K562 (cell line): ENCODE measurements around the gene SCAF11. TPM values are rescaled to one million over a fixed set of nuclear protein-coding genes. Genes with fewer than 3 reads are reported as not detected.

Experiments
- ATAC-seq: fragments of 200-7000 bp; cut with Tn5 transposase; 3 replicates; pipeline ENCODE4 v1.9.1; 2020; ENCODE audit warnings: moderate library complexity
- BruUV-seq: library from RNA; stranded (reverse); fragments of 400-500 nt; replicated peaks from 2 replicates; lab custom pipeline; 2021; lab: Mats Ljungman, UMichigan
- CTCF ChIA-PET: fragments of 300-600 bp; formaldehyde crosslinking; extraction: SDS; loops from one replicate; lab custom pipeline; 2021; ENCODE audit warnings: low intra/inter-chr PET ratio; lab: Yijun Ruan, JAX
- POLR2A ChIA-PET: fragments of 300-600, 350-650 bp; sonication (Branson Sonifier 250); formaldehyde crosslinking; extraction: SDS; loops from one replicate; lab custom pipeline; 2021; ENCODE audit warnings: antibody characterized with exemption, inconsistent platforms; lab: Yijun Ruan, JAX
- DNase-seq, 4 experiments: peaks; one replicate each; pipeline versions ENCODE4 v3.0.0 to v3.0.0-alpha.2; 2011 to 2018; ENCODE audit warnings: low spot score in 3 of 4, mixed read lengths in 3 of 4; ENCODE audit errors: extremely low read depth in 1 of 4
- FAIRE-seq: peaks from 2 replicates; lab custom pipeline; 2011; peaks lifted over from hg19 to GRCh38; lab: Jason Lieb, UNC
- H2AFZ ChIP-seq: 2 replicates; pipeline ENCODE4 v1.6.0; 2011; ENCODE audit warnings: low read depth, low read length, control low read depth, inconsistent platforms
- H3K27ac ChIP-seq: fragments of 200-600 bp; 3 replicates; pipeline ENCODE4 v1.8.0; 2011; ENCODE audit warnings: low read depth, mild to moderate bottlenecking, control low read depth, inconsistent platforms, low read length, moderate library complexity, mixed read lengths; ENCODE audit errors: extremely low read depth
- H3K27me3 ChIP-seq, 2 experiments: fragments of 300-600 bp in 1 of 2; 2 replicates in 1 of 2; 3 replicates in 1 of 2; pipeline versions ENCODE4 v1.6.0 to v1.8.0; 2011; ENCODE audit warnings: inconsistent platforms in 2 of 2, low read length in 2 of 2, mild to moderate bottlenecking in 1 of 2, mixed read lengths in 1 of 2, moderate library complexity in 1 of 2; ENCODE audit not compliant: control insufficient read depth in 2 of 2, insufficient read depth in 2 of 2
- H3K36me3 ChIP-seq: fragments of 300-600 bp; 3 replicates; pipeline ENCODE4 v1.8.0; 2011; ENCODE audit warnings: mild to moderate bottlenecking, low read length, inconsistent platforms; ENCODE audit not compliant: control insufficient read depth, insufficient read depth
- H3K4me1 ChIP-seq, 2 experiments: fragments of 200-600 bp in 1 of 2; replicated peaks in 1 of 2; 2 replicates in 1 of 2; 3 replicates in 1 of 2; pipeline versions ENCODE4 v1.5.1 to v1.8.0; 2011; ENCODE audit warnings: inconsistent platforms in 2 of 2, low read length in 2 of 2, mild to moderate bottlenecking in 1 of 2, mixed read lengths in 1 of 2, moderate library complexity in 1 of 2; ENCODE audit not compliant: control insufficient read depth in 2 of 2, insufficient read depth in 2 of 2
- H3K4me2 ChIP-seq: 2 replicates; pipeline ENCODE4 v1.6.1; 2011; ENCODE audit warnings: low read length, control low read depth, inconsistent platforms, mixed read lengths; ENCODE audit not compliant: insufficient read depth
- H3K4me3 ChIP-seq: fragments of 200-600 bp; sonication (generic), shearing (Covaris generic); 2 replicates; pipeline ENCODE4 v1.5.1; 2016; ENCODE audit warnings: control low read depth, inconsistent platforms
- H3K79me2 ChIP-seq: fragments of 200-600 bp; 3 replicates; pipeline ENCODE4 v1.8.0; 2011; ENCODE audit warnings: low read length, inconsistent platforms; ENCODE audit not compliant: control insufficient read depth, insufficient read depth
- H3K9ac ChIP-seq, 2 experiments: 2 replicates each; pipeline versions ENCODE4 v1.6.0 to v1.6.1; 2011; ENCODE audit warnings: low read depth in 2 of 2, low read length in 2 of 2, control low read depth in 1 of 2, inconsistent platforms in 1 of 2, mild to moderate bottlenecking in 1 of 2, mixed read lengths in 1 of 2; ENCODE audit not compliant: insufficient read depth in 1 of 2
- H3K9me1 ChIP-seq: one replicate; pipeline ENCODE4 v1.6.0; 2011; ENCODE audit warnings: inconsistent platforms, mild to moderate bottlenecking, low read length, moderate library complexity; ENCODE audit not compliant: control insufficient read depth, insufficient read depth
- H3K9me3 ChIP-seq: replicated peaks from 2 replicates; pipeline ENCODE4 v1.5.1; 2011; ENCODE audit warnings: low read depth, low read length, inconsistent platforms; ENCODE audit not compliant: control insufficient read depth, insufficient read depth
- H4K20me1 ChIP-seq: replicated peaks from 2 replicates; pipeline ENCODE4 v1.6.1; 2011; ENCODE audit warnings: low read length, inconsistent platforms, mixed read lengths; ENCODE audit not compliant: control insufficient read depth, insufficient read depth
- HDAC8 ChIP-seq: fragments of 450-650 bp; IDR thresholded peaks from 2 replicates; pipeline ENCODE4 v1.6.1; 2016; ENCODE audit warnings: mild to moderate bottlenecking, missing genetic modification characterization, moderate library complexity, missing compliant biosample characterization
- NFXL1 ChIP-seq: fragments of 450-650 bp; formaldehyde crosslinking; IDR thresholded peaks from 2 replicates; pipeline ENCODE4 v1.4.0; 2021; ENCODE audit warnings: mild to moderate bottlenecking
- NFYB ChIP-seq: IDR thresholded peaks from 2 replicates; pipeline ENCODE4 v1.6.1; 2011; ENCODE audit warnings: mild to moderate bottlenecking, moderate library complexity; ENCODE audit not compliant: insufficient read length; ENCODE audit errors: extremely low read depth
- PCBP1 ChIP-seq: fragments of 200-400 bp; formaldehyde crosslinking; IDR thresholded peaks from 2 replicates; pipeline ENCODE4 v1.6.1; 2018; ENCODE audit warnings: mild to moderate bottlenecking, low read depth, low read length; ENCODE audit not compliant: poor library complexity, severe bottlenecking
- PPARD ChIP-seq: fragments of 250-450 bp; sonication (Bioruptor Pico); IDR thresholded peaks from 2 replicates; pipeline ENCODE4 v1.8.0; 2022; ENCODE audit warnings: inconsistent platforms, mild to moderate bottlenecking, moderate library complexity
- SRSF1 ChIP-seq: fragments of 200-400 bp; formaldehyde crosslinking; IDR thresholded peaks from 2 replicates; pipeline ENCODE4 v1.6.1; 2017; ENCODE audit warnings: mild to moderate bottlenecking, low read depth, low read length, moderate library complexity
- TARDBP ChIP-seq: fragments of 450-650 bp; IDR thresholded peaks from 2 replicates; pipeline ENCODE4 v1.6.1; 2016
- ZFP30 ChIP-seq: fragments of 250-450 bp; sonication (Bioruptor Pico); IDR thresholded peaks from 2 replicates; pipeline ENCODE4 v1.8.0; 2022; ENCODE audit warnings: moderate library complexity, mild to moderate bottlenecking, inconsistent platforms, borderline replicate concordance
- ZNF165 ChIP-seq: fragments of 250-450 bp; sonication (Bioruptor Pico); IDR thresholded peaks from 2 replicates; pipeline ENCODE4 v1.4.0; 2020; ENCODE audit warnings: borderline replicate concordance
- WGBS: fragments of 100-300 bp; shearing (Covaris generic); methylation state at CpG from one replicate; pipeline ENCODE4 v1.1.6; 2016; ENCODE audit warnings: low coverage, mixed read lengths; ENCODE audit not compliant: insufficient coverage; ENCODE audit errors: missing lambda C conversion rate; 5-methylcytosine and 5-hydroxymethylcytosine counted together
- in situ Hi-C: fragments of 300-500 bp; cut with MboI; formaldehyde crosslinking; loops from 4 replicates; pipeline ENCODE4 v1.15.0; 2018; ENCODE audit warnings: inconsistent platforms, mixed read lengths
- intact Hi-C: fragments of 100-400 bp; cut with micrococcal nuclease; formaldehyde crosslinking; loops from 2 replicates; pipeline ENCODE4 v1.14.2; 2022
- polyA plus RNA-seq, 8 experiments: library from polyadenylated mRNA; depleted of rRNA in 4 of 8; stranded (reverse) in 5 of 8; unstranded in 3 of 8; fragments of >200 nt; fragmentation: Nextera tagmentation in 2 of 8; fragmentation: Illumina TruSeq in 1 of 8; extraction: Ambion mirVana in 2 of 8; extraction: Trizol in 1 of 8; gene quantifications; 2 replicates each; pipeline versions ENCODE4 v1.2.1 to v1.2.3, GENCODE V29; 2011 to 2014; ENCODE audit warnings: inconsistent platforms in 1 of 8, missing spikeins in 1 of 8
- total RNA-seq, 7 experiments: library from RNA; depleted of rRNA in 6 of 7; stranded (reverse); fragments of >200 nt in 6 of 7; fragmentation: Illumina TruSeq in 2 of 7; extraction: Trizol in 2 of 7; gene quantifications; 2 replicates each; pipeline versions ENCODE4 v1.2.1 to v1.2.3, GENCODE V29; 2011 to 2021; ENCODE audit warnings: low replicate concordance in 1 of 7
- TF ChIP-seq, protein P1 (sequence below), 2 experiments: IDR thresholded peaks; 2 replicates each; pipeline ENCODE4 v1.6.1; 2012; ENCODE audit warnings: improper control_type of control experiment in 2 of 2, low read depth in 2 of 2, low read length in 2 of 2, borderline replicate concordance in 1 of 2
- TF ChIP-seq, protein P2 (sequence below): fragments of 450-650 bp; formaldehyde crosslinking; IDR thresholded peaks from 2 replicates; pipeline ENCODE4 v1.4.0; 2022; ENCODE audit warnings: missing genetic modification characterization
- TF ChIP-seq, protein P3 (sequence below): fragments of 200-800 bp; sonication (Bioruptor generic); IDR thresholded peaks from 2 replicates; pipeline ENCODE4 v1.6.1; 2017; ENCODE audit warnings: missing genetic modification characterization, missing compliant biosample characterization
- TF ChIP-seq, protein P4 (sequence below): sonication (generic); formaldehyde crosslinking; IDR thresholded peaks from 2 replicates; pipeline ENCODE4 v1.8.0; 2022; ENCODE audit warnings: mild to moderate bottlenecking, missing genetic modification reagents
- TF ChIP-seq, protein P5 (sequence below): fragments of 450-650 bp; formaldehyde crosslinking; IDR thresholded peaks from 2 replicates; pipeline ENCODE4 v1.4.0; 2020; ENCODE audit warnings: mild to moderate bottlenecking, mixed read lengths

Gene SCAF11
- total and polyA plus RNA-seq, 9 of the 15 experiments (the other 6 are each of a cell fraction or from before 2014, with no cell fraction given): 30.4 to 119 (median 80.0) TPM

DNA sequence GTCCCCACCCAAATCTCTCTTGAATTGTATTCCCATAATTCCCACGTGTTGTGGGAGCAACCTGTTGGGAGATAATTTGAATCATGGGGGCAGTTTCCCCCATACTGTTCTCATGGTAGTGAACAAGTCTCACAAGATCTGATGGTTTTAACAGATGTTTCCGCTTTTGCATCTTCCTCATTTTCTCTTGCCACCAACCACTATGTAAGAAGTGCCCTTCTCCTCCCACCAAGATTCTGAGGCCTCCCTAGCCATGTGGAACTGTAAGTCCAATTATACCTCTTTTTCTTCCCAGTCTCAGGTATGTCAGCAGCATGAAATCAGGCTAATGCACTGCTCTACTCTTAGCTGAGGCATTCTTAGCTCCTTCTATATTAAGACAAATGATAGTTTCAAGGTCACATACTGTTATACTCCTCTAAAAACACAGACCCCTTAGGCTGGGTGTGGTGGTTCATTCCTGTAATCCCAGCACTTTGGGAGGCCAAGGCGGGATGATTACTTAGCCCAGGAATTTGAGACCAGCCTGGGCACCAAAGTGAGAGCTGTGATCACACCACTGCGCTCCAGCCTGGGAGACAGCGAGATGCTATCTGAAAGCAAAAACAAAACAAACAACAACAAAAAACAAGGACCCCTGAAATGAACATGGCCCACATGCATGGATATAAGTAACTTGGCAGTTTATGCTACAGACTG, 3.6 kb downstream of the SCAF11 start:
- peaks cover 42% of the 10 kb centered on the region for H3K36me3 ChIP-seq
- no peak for DNase-seq
- H3K4me2 ChIP-seq: 0 out of 2 replicates have a peak overlapping the region, but pooled peaks have one; percentile 1
- 78% methylated on average over 5 of the region's 5 CpGs for WGBS
- intact Hi-C loops: no loop called here
- H3K9ac ChIP-seq: no peak overlapping the region
- no TSS peak for BruUV-seq
- H3K9me3 ChIP-seq: no peaks in the 10 kb centered on the region
- no peak for FAIRE-seq
- ChIA-PET POLR2A (interaction anchor here (0.7 to 1.2 kb wide), 2 partner anchors 173 to 533 kb away, joined by 3 read pairs; no protein-coding TSS in a partner anchor), CTCF (no interaction called here)
- H3K9me1 ChIP-seq: no peaks in the 10 kb centered on the region
- H3K27ac ChIP-seq: no peak overlapping the region
- H4K20me1 ChIP-seq: no peaks in the 10 kb centered on the region; the same call in 1 of the 2 replicates
- peaks cover 6 to 16% of the 10 kb centered on the region in 2 experiments for H3K4me1 ChIP-seq
- no peak for ATAC-seq
- H3K4me3 ChIP-seq: no peak overlapping the region
- H3K79me2 ChIP-seq: peaks cover 93% of the 10 kb centered on the region
- no peak overlapping the region for H2AFZ ChIP-seq
- H3K27me3 ChIP-seq: no peaks in the 10 kb centered on the region
- in situ Hi-C loops: no loop called here
- TF ChIP-seq, protein P1, sequence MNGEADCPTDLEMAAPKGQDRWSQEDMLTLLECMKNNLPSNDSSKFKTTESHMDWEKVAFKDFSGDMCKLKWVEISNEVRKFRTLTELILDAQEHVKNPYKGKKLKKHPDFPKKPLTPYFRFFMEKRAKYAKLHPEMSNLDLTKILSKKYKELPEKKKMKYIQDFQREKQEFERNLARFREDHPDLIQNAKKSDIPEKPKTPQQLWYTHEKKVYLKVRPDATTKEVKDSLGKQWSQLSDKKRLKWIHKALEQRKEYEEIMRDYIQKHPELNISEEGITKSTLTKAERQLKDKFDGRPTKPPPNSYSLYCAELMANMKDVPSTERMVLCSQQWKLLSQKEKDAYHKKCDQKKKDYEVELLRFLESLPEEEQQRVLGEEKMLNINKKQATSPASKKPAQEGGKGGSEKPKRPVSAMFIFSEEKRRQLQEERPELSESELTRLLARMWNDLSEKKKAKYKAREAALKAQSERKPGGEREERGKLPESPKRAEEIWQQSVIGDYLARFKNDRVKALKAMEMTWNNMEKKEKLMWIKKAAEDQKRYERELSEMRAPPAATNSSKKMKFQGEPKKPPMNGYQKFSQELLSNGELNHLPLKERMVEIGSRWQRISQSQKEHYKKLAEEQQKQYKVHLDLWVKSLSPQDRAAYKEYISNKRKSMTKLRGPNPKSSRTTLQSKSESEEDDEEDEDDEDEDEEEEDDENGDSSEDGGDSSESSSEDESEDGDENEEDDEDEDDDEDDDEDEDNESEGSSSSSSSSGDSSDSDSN (IDR thresholded peaks at IDR 0.05; ENCODE audit: borderline replicate concordance in 1 of 2, low read depth in 2 of 2, low read length in 2 of 2): no peak
- no peak for TF ChIP-seq NFYB
- no peak for TF ChIP-seq SRSF1
- no peak for TF ChIP-seq TARDBP
- TF ChIP-seq NFXL1 (CRISPR knock-in tag): no peak
- TF ChIP-seq, protein P2, sequence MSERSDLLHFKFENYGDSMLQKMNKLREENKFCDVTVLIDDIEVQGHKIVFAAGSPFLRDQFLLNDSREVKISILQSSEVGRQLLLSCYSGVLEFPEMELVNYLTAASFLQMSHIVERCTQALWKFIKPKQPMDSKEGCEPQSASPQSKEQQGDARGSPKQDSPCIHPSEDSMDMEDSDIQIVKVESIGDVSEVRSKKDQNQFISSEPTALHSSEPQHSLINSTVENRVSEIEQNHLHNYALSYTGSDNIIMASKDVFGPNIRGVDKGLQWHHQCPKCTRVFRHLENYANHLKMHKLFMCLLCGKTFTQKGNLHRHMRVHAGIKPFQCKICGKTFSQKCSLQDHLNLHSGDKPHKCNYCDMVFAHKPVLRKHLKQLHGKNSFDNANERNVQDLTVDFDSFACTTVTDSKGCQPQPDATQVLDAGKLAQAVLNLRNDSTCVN (CRISPR knock-in tag): no peak
- TF ChIP-seq PCBP1: no peak
- TF ChIP-seq, protein P3, sequence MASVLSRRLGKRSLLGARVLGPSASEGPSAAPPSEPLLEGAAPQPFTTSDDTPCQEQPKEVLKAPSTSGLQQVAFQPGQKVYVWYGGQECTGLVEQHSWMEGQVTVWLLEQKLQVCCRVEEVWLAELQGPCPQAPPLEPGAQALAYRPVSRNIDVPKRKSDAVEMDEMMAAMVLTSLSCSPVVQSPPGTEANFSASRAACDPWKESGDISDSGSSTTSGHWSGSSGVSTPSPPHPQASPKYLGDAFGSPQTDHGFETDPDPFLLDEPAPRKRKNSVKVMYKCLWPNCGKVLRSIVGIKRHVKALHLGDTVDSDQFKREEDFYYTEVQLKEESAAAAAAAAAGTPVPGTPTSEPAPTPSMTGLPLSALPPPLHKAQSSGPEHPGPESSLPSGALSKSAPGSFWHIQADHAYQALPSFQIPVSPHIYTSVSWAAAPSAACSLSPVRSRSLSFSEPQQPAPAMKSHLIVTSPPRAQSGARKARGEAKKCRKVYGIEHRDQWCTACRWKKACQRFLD (CRISPR knock-in tag): no peak
- TF ChIP-seq ZNF165 (CRISPR knock-in tag): no peak
- TF ChIP-seq, protein P4, sequence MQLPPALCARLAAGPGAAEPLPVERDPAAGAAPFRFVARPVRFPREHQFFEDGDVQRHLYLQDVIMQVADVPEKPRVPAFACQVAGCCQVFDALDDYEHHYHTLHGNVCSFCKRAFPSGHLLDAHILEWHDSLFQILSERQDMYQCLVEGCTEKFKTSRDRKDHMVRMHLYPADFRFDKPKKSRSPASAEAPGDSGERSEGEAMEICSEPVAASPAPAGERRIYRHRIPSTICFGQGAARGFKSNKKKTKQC (CRISPR knock-in tag): no peak
- TF ChIP-seq, protein P5, sequence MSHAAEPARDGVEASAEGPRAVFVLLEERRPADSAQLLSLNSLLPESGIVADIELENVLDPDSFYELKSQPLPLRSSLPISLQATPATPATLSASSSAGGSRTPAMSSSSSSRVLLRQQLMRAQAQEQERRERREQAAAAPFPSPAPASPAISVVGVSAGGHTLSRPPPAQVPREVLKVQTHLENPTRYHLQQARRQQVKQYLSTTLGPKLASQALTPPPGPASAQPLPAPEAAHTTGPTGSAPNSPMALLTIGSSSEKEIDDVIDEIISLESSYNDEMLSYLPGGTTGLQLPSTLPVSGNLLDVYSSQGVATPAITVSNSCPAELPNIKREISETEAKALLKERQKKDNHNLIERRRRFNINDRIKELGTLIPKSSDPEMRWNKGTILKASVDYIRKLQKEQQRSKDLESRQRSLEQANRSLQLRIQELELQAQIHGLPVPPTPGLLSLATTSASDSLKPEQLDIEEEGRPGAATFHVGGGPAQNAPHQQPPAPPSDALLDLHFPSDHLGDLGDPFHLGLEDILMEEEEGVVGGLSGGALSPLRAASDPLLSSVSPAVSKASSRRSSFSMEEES (CRISPR knock-in tag): no peak
- no peak for TF ChIP-seq ZFP30 (CRISPR knock-in tag)
- TF ChIP-seq PPARD (CRISPR knock-in tag): no peak
- no peak for TF ChIP-seq HDAC8
